SK-N-SH (cell line): ENCODE measurements around the gene CCDC14. TPM values are rescaled to one million over a fixed set of nuclear protein-coding genes. Genes with fewer than 3 reads are reported as not detected.

Experiments used
- CTCF ChIA-PET: fragments of 300-600, 350-600 bp; formaldehyde crosslinking; extraction: SDS; loops from one replicate; lab custom pipeline; 2021; lab: Yijun Ruan, JAX
- POLR2A ChIA-PET: fragments of 350-600 bp; sonication (Branson Sonifier 250); formaldehyde crosslinking; extraction: SDS; loops from one replicate; lab custom pipeline; 2020; ENCODE audit warnings: antibody characterized with exemption, inconsistent platforms; lab: Yijun Ruan, JAX
- DNase-seq: peaks from one replicate; pipeline ENCODE4 v3.0.0; 2012
- H2AFZ ChIP-seq: fragments of 200-600 bp; sonication (generic); 2 replicates; pipeline ENCODE4 v1.8.1; 2016; ENCODE audit warnings: antibody characterized with exemption, mild to moderate bottlenecking, low read depth
- H3F3A ChIP-seq: fragments of 200-600 bp; sonication (generic); replicated peaks from 2 replicates; pipeline ENCODE3; 2016; ENCODE audit warnings: antibody characterized with exemption, mild to moderate bottlenecking; ENCODE audit not compliant: insufficient read depth
- H3K27ac ChIP-seq, 2 experiments: fragments of 200-500 bp in 1 of 2; fragments of 200-600 bp in 1 of 2; sonication (Bioruptor generic) in 1 of 2; sonication (generic), shearing (Covaris generic) in 1 of 2; 2 replicates each; pipeline versions ENCODE4 v1.5.1 to v1.6.1; 2014 to 2016; ENCODE audit warnings: low read depth in 2 of 2, inconsistent platforms in 1 of 2, low read length in 1 of 2, mild to moderate bottlenecking in 1 of 2, mixed read lengths in 1 of 2
- H3K27me3 ChIP-seq: fragments of 200-600 bp; sonication (generic), shearing (Covaris generic); 2 replicates; pipeline ENCODE4 v1.6.1; 2016; ENCODE audit warnings: mixed run types; ENCODE audit not compliant: insufficient read depth
- H3K36me3 ChIP-seq, 2 experiments: fragments of 200-500 bp in 1 of 2; fragments of 200-600 bp in 1 of 2; sonication (Bioruptor generic) in 1 of 2; sonication (generic) in 1 of 2; replicated peaks in 1 of 2; 2 replicates each; pipeline versions ENCODE3 to v1.5.1; 2014 to 2016; ENCODE audit warnings: low read length in 1 of 2, mild to moderate bottlenecking in 1 of 2; ENCODE audit not compliant: insufficient read depth in 2 of 2, control insufficient read depth in 1 of 2
- H3K4me1 ChIP-seq, 2 experiments: fragments of 200-500 bp in 1 of 2; fragments of 200-600 bp in 1 of 2; sonication (Bioruptor generic) in 1 of 2; sonication (generic), shearing (Covaris generic) in 1 of 2; 2 replicates each; pipeline versions ENCODE4 v1.5.1 to v1.6.1; 2014 to 2016; ENCODE audit warnings: low read depth in 1 of 2, low read length in 1 of 2, mixed run types in 1 of 2; ENCODE audit not compliant: insufficient read depth in 2 of 2, control insufficient read depth in 1 of 2
- H3K4me2 ChIP-seq: fragments of 200-600 bp; sonication (generic), shearing (Covaris generic); 2 replicates; pipeline ENCODE4 v1.6.1; 2017; ENCODE audit warnings: mixed run types
- H3K4me3 ChIP-seq, 2 experiments: fragments of 200-500 bp in 1 of 2; fragments of 200-600 bp in 1 of 2; sonication (Bioruptor generic) in 1 of 2; sonication (generic), shearing (Covaris generic) in 1 of 2; 2 replicates each; pipeline versions ENCODE4 v1.5.1 to v1.8.1; 2014 to 2016; ENCODE audit warnings: low read depth in 2 of 2, inconsistent platforms in 1 of 2, low read length in 1 of 2, mild to moderate bottlenecking in 1 of 2, mixed read lengths in 1 of 2, moderate library complexity in 1 of 2
- H3K79me2 ChIP-seq: fragments of 200-600 bp; sonication (generic); 2 replicates; pipeline ENCODE4 v1.8.1; 2017; ENCODE audit warnings: mild to moderate bottlenecking; ENCODE audit not compliant: insufficient read depth
- H3K9ac ChIP-seq: fragments of 200-600 bp; sonication (generic); 2 replicates; pipeline ENCODE4 v1.6.1; 2017; ENCODE audit warnings: mixed run types
- H3K9me2 ChIP-seq: fragments of 200-600 bp; sonication (generic); 2 replicates; pipeline ENCODE4 v1.6.1; 2017; ENCODE audit warnings: mixed run types
- H3K9me3 ChIP-seq: fragments of 200-600 bp; sonication (generic); 2 replicates; pipeline ENCODE4 v1.6.1; 2017; ENCODE audit warnings: mixed run types, mild to moderate bottlenecking, moderate library complexity
- H4K20me1 ChIP-seq: fragments of 200-600 bp; sonication (generic); 2 replicates; pipeline ENCODE4 v1.6.1; 2017; ENCODE audit warnings: mild to moderate bottlenecking, mixed run types; ENCODE audit not compliant: insufficient read depth
- ELF1 ChIP-seq: IDR thresholded peaks from 2 replicates; pipeline ENCODE4 v1.4.0; 2012
- EP300 ChIP-seq, 2 experiments: IDR thresholded peaks; 2 replicates each; pipeline versions ENCODE4 v1.4.0 to v1.6.1; 2012; ENCODE audit warnings: borderline replicate concordance in 1 of 2, low read depth in 1 of 2, low read length in 1 of 2
- EZH2phosphoT487 ChIP-seq: fragments of 200-600 bp; sonication (generic); IDR thresholded peaks from 2 replicates; pipeline ENCODE4 v1.6.1; 2017; ENCODE audit warnings: low read depth, mixed run types, mild to moderate bottlenecking, antibody characterized with exemption, moderate library complexity, borderline replicate concordance
- FOSL2 ChIP-seq: IDR thresholded peaks from 2 replicates; pipeline ENCODE4 v1.4.0; 2012; ENCODE audit warnings: low read depth, mild to moderate bottlenecking, moderate library complexity, borderline replicate concordance
- FOXJ3 ChIP-seq: sonication (generic); formaldehyde crosslinking; IDR thresholded peaks from 2 replicates; pipeline ENCODE4 v1.5.1; 2020; ENCODE audit warnings: mild to moderate bottlenecking, missing genetic modification reagents
- JUND ChIP-seq: IDR thresholded peaks from 2 replicates; pipeline ENCODE4 v1.4.0; 2012
- MEF2A ChIP-seq: IDR thresholded peaks from 2 replicates; pipeline ENCODE4 v1.4.0; 2012; ENCODE audit warnings: low read depth, borderline replicate concordance
- MXI1 ChIP-seq: IDR thresholded peaks from 2 replicates; pipeline ENCODE4 v1.6.1; 2012; ENCODE audit warnings: mild to moderate bottlenecking, low read depth, low read length, improper control_type of control experiment
- RAD21 ChIP-seq: IDR thresholded peaks from 2 replicates; pipeline ENCODE4 v1.6.1; 2012; ENCODE audit warnings: mild to moderate bottlenecking, low read length
- RCOR1 ChIP-seq: fragments of 150-350 bp; IDR thresholded peaks from 2 replicates; pipeline ENCODE4 v1.6.1; 2017; ENCODE audit warnings: antibody characterized with exemption, low read length
- RXRA ChIP-seq: IDR thresholded peaks from 2 replicates; pipeline ENCODE4 v1.4.0; 2012; ENCODE audit warnings: low read depth, mild to moderate bottlenecking, borderline replicate concordance
- SMC3 ChIP-seq: IDR thresholded peaks from 2 replicates; pipeline ENCODE4 v1.6.1; 2012; ENCODE audit warnings: low read depth, low read length, improper control_type of control experiment
- TAF1 ChIP-seq: IDR thresholded peaks from 2 replicates; pipeline ENCODE4 v1.6.1; 2012; ENCODE audit warnings: low read depth, mild to moderate bottlenecking, low read length, moderate library complexity, borderline replicate concordance
- TCF12 ChIP-seq: IDR thresholded peaks from 2 replicates; pipeline ENCODE4 v1.4.0; 2012
- TEAD4 ChIP-seq: IDR thresholded peaks from 2 replicates; pipeline ENCODE4 v1.4.0; 2012; ENCODE audit warnings: mild to moderate bottlenecking, borderline replicate concordance; ENCODE audit not compliant: insufficient read depth
- YY1 ChIP-seq: IDR thresholded peaks from 2 replicates; pipeline ENCODE4 v1.4.0; 2012; ENCODE audit warnings: low read depth, mild to moderate bottlenecking
- WGBS: methylation state at CpG from one replicate; pipeline ENCODE4 v1.1.6; 2017; ENCODE audit warnings: low lambda C conversion rate; 5-methylcytosine and 5-hydroxymethylcytosine counted together
- polyA plus RNA-seq, 3 experiments: library from polyadenylated mRNA; depleted of rRNA; stranded (reverse); fragments of >200 nt; gene quantifications; 2 replicates each; pipeline ENCODE4 v1.2.3, GENCODE V29; 2012
- TF ChIP-seq, protein P1 (sequence below): IDR thresholded peaks from 2 replicates; pipeline ENCODE4 v1.4.0; 2012; ENCODE audit warnings: low read depth, borderline replicate concordance
- TF ChIP-seq, protein P2 (sequence below): fragments of 150-350 bp; IDR thresholded peaks from 2 replicates; pipeline ENCODE4 v1.6.1; 2017; ENCODE audit warnings: antibody characterized with exemption, low read length, low read depth, borderline replicate concordance
- TF ChIP-seq, protein P3 (sequence below): fragments of 150-350 bp; IDR thresholded peaks from 2 replicates; pipeline ENCODE4 v1.6.1; 2016; ENCODE audit warnings: mild to moderate bottlenecking, low read depth, low read length
- TF ChIP-seq, protein P4 (sequence below): IDR thresholded peaks from 2 replicates; pipeline ENCODE4 v1.6.1; 2012; ENCODE audit warnings: mild to moderate bottlenecking, low read depth, low read length, moderate library complexity

Gene CCDC14
- polyA plus RNA-seq, 1 of the 3 experiments (the other 2 are of a cell fraction), result 147 TPM

DNA sequence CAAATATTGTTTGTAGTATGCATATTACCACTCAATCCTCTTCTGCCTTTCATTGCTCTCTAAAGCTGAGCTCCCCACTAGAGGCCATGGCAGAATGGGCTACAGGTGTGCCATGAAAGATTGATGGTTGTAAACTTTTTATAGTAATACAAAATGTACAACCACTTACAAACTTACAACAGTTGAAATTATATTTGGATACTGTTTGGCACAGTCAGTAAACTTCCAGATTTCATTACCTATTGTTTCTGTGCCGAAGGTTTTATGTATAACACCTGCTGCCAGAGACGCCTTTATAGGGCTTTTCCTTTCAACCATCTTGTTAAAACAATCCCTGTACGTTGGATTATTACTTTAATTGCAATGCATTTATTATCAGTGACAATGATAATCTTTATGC is 23.9 kb upstream of the CCDC14 start:
- no peaks in the 10 kb centered on the region for H3K27me3 ChIP-seq
- ChIA-PET POLR2A (no interaction called here), CTCF (interaction anchor here (1.1 kb wide), 1 partner anchor 332 kb away, joined by 5 read pairs; no protein-coding TSS in a partner anchor)
- H3K36me3 ChIP-seq, result no peaks in the 10 kb centered on the region
- no peaks in the 10 kb centered on the region for H3K9me2 ChIP-seq
- H3K4me2 ChIP-seq, result no peak overlapping the region
- H2AFZ ChIP-seq, result no peak overlapping the region
- 82% methylated on average over 3 of the region's 3 CpGs for WGBS
- no peaks in the 10 kb centered on the region for H3K79me2 ChIP-seq
- peaks cover 0 to 3% of the 10 kb centered on the region in 2 experiments; a peak in 1 of 4 replicates for H3K4me1 ChIP-seq
- no peak overlapping the region for H3K27ac ChIP-seq
- TF ChIP-seq RAD21 (no peak), TEAD4 (no peak), RCOR1 (no peak), JUND (no peak), EP300 (IDR thresholded peaks at IDR 0.05; ENCODE audit: borderline replicate concordance in 1 of 2, low read depth in 1 of 2, low read length in 1 of 2) (no peak), MEF2A (no peak), TAF1 (no peak), SMC3 (no peak), MXI1 (no peak), RXRA (no peak), TCF12 (no peak), ELF1 (no peak), YY1 (no peak), FOSL2 (no peak)
- TF ChIP-seq, protein P1, sequence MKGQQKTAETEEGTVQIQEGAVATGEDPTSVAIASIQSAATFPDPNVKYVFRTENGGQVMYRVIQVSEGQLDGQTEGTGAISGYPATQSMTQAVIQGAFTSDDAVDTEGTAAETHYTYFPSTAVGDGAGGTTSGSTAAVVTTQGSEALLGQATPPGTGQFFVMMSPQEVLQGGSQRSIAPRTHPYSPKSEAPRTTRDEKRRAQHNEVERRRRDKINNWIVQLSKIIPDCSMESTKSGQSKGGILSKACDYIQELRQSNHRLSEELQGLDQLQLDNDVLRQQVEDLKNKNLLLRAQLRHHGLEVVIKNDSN, result no peak
- TF ChIP-seq, protein P2, sequence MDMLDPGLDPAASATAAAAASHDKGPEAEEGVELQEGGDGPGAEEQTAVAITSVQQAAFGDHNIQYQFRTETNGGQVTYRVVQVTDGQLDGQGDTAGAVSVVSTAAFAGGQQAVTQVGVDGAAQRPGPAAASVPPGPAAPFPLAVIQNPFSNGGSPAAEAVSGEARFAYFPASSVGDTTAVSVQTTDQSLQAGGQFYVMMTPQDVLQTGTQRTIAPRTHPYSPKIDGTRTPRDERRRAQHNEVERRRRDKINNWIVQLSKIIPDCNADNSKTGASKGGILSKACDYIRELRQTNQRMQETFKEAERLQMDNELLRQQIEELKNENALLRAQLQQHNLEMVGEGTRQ, result no peak
- 0 out of 2 replicates have a peak, but pooled peaks cover 4% of the 10 kb centered on the region for H3K9me3 ChIP-seq
- H3K4me3 ChIP-seq, result no peak overlapping the region
- no peak for DNase-seq
- H4K20me1 ChIP-seq, result no peaks in the 10 kb centered on the region
- H3K9ac ChIP-seq, result no peak overlapping the region
- H3F3A ChIP-seq, result no peaks in the 10 kb centered on the region

DNA sequence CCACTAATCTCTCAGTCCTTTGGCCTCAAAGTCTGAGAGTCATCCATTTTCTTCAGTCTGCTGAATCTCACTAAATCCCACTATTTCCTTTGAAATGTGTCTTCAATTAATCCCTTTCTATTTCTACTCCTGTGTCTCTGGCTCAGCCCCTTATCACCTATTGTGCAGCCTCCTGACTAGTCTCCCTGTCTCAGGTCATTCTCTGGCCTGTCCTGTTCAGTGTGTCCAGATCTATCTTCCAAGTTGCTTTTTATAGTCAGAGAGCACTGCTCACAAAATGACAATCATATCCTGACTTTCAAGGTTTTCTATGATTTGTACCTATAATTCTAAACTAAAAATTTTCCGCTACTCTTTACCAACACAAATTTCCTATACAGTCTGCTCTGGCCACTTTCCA is 23.3 kb upstream of the CCDC14 start:
- Histone ChIP-seq H3K27me3 (no peaks in the 10 kb centered on the region), H3K4me1 (peaks cover 0 to 4% of the 10 kb centered on the region in 2 experiments; a peak in 1 of 4 replicates), H3K9me3 (0 out of 2 replicates have a peak, but pooled peaks cover 4% of the 10 kb centered on the region), H3F3A (no peaks in the 10 kb centered on the region), H3K79me2 (no peaks in the 10 kb centered on the region), H2AFZ (no peak overlapping the region), H3K9ac (no peak overlapping the region), H3K4me2 (no peak overlapping the region), H3K36me3 (no peaks in the 10 kb centered on the region), H3K27ac (no peak overlapping the region)
- 88% methylated on average over 1 of the region's 1 CpG for WGBS
- no peak for DNase-seq
- CTCF ChIA-PET, result interaction anchor here (1.0 kb wide), 1 partner anchor 32 kb away, joined by 3 read pairs; no protein-coding TSS in a partner anchor
- POLR2A ChIA-PET, result no interaction called here
- TF ChIP-seq, protein P1, result no peak
- no peak for TF ChIP-seq FOSL2
- TF ChIP-seq TAF1, result no peak
- TF ChIP-seq EZH2phosphoT487, result no peak
- TF ChIP-seq MEF2A, result no peak
- TF ChIP-seq FOXJ3 (CRISPR knock-in tag), result no peak
- TF ChIP-seq, protein P3, sequence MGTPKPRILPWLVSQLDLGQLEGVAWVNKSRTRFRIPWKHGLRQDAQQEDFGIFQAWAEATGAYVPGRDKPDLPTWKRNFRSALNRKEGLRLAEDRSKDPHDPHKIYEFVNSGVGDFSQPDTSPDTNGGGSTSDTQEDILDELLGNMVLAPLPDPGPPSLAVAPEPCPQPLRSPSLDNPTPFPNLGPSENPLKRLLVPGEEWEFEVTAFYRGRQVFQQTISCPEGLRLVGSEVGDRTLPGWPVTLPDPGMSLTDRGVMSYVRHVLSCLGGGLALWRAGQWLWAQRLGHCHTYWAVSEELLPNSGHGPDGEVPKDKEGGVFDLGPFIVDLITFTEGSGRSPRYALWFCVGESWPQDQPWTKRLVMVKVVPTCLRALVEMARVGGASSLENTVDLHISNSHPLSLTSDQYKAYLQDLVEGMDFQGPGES, result no peak
- TF ChIP-seq JUND, result no peak
- TF ChIP-seq, protein P4, sequence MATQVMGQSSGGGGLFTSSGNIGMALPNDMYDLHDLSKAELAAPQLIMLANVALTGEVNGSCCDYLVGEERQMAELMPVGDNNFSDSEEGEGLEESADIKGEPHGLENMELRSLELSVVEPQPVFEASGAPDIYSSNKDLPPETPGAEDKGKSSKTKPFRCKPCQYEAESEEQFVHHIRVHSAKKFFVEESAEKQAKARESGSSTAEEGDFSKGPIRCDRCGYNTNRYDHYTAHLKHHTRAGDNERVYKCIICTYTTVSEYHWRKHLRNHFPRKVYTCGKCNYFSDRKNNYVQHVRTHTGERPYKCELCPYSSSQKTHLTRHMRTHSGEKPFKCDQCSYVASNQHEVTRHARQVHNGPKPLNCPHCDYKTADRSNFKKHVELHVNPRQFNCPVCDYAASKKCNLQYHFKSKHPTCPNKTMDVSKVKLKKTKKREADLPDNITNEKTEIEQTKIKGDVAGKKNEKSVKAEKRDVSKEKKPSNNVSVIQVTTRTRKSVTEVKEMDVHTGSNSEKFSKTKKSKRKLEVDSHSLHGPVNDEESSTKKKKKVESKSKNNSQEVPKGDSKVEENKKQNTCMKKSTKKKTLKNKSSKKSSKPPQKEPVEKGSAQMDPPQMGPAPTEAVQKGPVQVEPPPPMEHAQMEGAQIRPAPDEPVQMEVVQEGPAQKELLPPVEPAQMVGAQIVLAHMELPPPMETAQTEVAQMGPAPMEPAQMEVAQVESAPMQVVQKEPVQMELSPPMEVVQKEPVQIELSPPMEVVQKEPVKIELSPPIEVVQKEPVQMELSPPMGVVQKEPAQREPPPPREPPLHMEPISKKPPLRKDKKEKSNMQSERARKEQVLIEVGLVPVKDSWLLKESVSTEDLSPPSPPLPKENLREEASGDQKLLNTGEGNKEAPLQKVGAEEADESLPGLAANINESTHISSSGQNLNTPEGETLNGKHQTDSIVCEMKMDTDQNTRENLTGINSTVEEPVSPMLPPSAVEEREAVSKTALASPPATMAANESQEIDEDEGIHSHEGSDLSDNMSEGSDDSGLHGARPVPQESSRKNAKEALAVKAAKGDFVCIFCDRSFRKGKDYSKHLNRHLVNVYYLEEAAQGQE, result no peak
- TF ChIP-seq, all 33 proteins: peak for 0
- H3K9me2 ChIP-seq, result no peaks in the 10 kb centered on the region
- H4K20me1 ChIP-seq, result no peaks in the 10 kb centered on the region
- H3K4me3 ChIP-seq, result no peak overlapping the region
